Measurements from ENCODE around the gene MS4A10.
"Not testable (repeated sequence)": the region's sequence is repeated elsewhere in the genome, so short reads cannot be mapped to it uniquely, and the experiment has no call there.

MS4A10 gene

GRCh38 chr11:60785136-60785535 lies at the start of gene MS4A10:
TSS of gene MS4A10 (plus strand) at chr11:60785333. CDS start at chr11:60790336, 5,003 bp downstream.
- DNase-seq (ENCODE audit: low read depth) = no peak

- no peak for DNase-seq (ENCODE audit: low read depth)
These were observed 46.0 kb upstream of the MS4A10 start for GRCh38 chr11:60739114-60739513.

- DNase-seq (ENCODE audit: low read depth) = no peak
These were observed 44.6 kb upstream of the MS4A10 start for GRCh38 chr11:60740573-60740972.

- no peak for DNase-seq (ENCODE audit: low read depth)
These were observed 43.7 kb upstream of the MS4A10 start for GRCh38 chr11:60741421-60741820.

- no peak for DNase-seq (ENCODE audit: low read depth)
These were observed 42.1 kb upstream of the MS4A10 start for GRCh38 chr11:60743058-60743457.

- no peak for DNase-seq (ENCODE audit: low read depth)
These were observed 41.0 kb upstream of the MS4A10 start for GRCh38 chr11:60744114-60744513.

- no peak for DNase-seq (ENCODE audit: low read depth)
These were observed 37.7 kb upstream of the MS4A10 start for GRCh38 chr11:60747359-60747873.

GRCh38 chr11:60748225-60748624 lies 36.9 kb upstream of the MS4A10 start:
- no peak for DNase-seq (ENCODE audit: low read depth)

GRCh38 chr11:60748821-60749220 lies 36.3 kb upstream of the MS4A10 start:
- no peak for DNase-seq (ENCODE audit: low read depth)

- no peak for DNase-seq (ENCODE audit: low read depth)
These were observed 34.2 kb upstream of the MS4A10 start for GRCh38 chr11:60750911-60751310.

- DNase-seq (ENCODE audit: low read depth) = no peak
These were observed 31.8 kb upstream of the MS4A10 start for GRCh38 chr11:60753309-60753708.

GRCh38 chr11:60754887-60755286 lies 30.2 kb upstream of the MS4A10 start:
- no peak for DNase-seq (ENCODE audit: low read depth)

- no peak for DNase-seq (ENCODE audit: low read depth)
These were observed 28.7 kb upstream of the MS4A10 start, which contains the start of gene MS4A15 for GRCh38 chr11:60756307-60757032. TSS of gene MS4A15 (plus strand) at chr11:60756867. CDS start at chr11:60763734, 6,867 bp downstream.

- no peak for DNase-seq (ENCODE audit: low read depth)
These were observed 27.8 kb upstream of the MS4A10 start for GRCh38 chr11:60757231-60757800.

- DNase-seq (ENCODE audit: low read depth) = not testable (repeated sequence)
These were observed 26.5 kb upstream of the MS4A10 start for GRCh38 chr11:60758671-60759070.

GRCh38 chr11:60759438-60760225 lies 25.5 kb upstream of the MS4A10 start:
- not testable (repeated sequence) for DNase-seq (ENCODE audit: low read depth)

- DNase-seq (ENCODE audit: low read depth) = no peak
These were observed 23.5 kb upstream of the MS4A10 start for GRCh38 chr11:60761436-60762190.

- DNase-seq (ENCODE audit: low read depth) = no peak
These were observed 22.1 kb upstream of the MS4A10 start for GRCh38 chr11:60762851-60763691.

GRCh38 chr11:60763692-60764369 lies 21.3 kb upstream of the MS4A10 start:
- no peak for DNase-seq (ENCODE audit: low read depth)

GRCh38 chr11:60764879-60765278 lies 20.3 kb upstream of the MS4A10 start:
- no peak for DNase-seq (ENCODE audit: low read depth)

All from stimulated activated CD8-positive, alpha-beta memory T cell treated with anti-CD3 and anti-CD28 coated beads, Interleukin-12 subunit alpha, Interleukin-12 subunit beta, amount 100 ng/mL, for 4 hours (primary cell).